Stimulated activated CD8-positive, alpha-beta memory T cell treated with anti-CD3 and anti-CD28 coated beads, Interleukin-15, amount 100 ng/mL, for 4 hours (primary cell): ENCODE data around the gene GGACT.

Experiments used
- DNase-seq, 2 donors: peaks; one replicate each; pipeline ENCODE4 v3.0.0-alpha.2; 2020; ENCODE audit warnings: low read depth in 2 of 2

Gene GGACT

DNA sequence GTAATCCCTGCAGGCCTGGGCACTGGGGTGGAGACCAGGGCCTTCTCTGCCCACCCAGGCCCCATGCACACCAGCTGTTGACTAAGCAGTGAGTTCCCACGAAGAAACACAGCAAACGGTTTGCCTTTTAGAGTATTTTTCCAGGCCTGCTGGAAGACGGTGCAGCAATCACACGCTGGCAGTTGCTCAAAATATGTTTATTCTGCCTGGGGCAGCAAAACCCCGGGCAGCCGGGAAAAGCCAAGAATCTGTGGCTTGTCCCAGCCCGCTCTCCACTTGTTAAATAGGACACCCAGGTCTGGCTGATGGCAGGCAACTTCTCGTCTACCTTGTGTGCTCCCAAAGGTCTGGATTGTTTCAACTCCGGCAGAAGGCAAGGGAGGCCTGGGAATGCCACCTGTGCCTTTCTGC lies 40.8 kb downstream of the GGACT start:
- DNase-seq, result no peak

DNA sequence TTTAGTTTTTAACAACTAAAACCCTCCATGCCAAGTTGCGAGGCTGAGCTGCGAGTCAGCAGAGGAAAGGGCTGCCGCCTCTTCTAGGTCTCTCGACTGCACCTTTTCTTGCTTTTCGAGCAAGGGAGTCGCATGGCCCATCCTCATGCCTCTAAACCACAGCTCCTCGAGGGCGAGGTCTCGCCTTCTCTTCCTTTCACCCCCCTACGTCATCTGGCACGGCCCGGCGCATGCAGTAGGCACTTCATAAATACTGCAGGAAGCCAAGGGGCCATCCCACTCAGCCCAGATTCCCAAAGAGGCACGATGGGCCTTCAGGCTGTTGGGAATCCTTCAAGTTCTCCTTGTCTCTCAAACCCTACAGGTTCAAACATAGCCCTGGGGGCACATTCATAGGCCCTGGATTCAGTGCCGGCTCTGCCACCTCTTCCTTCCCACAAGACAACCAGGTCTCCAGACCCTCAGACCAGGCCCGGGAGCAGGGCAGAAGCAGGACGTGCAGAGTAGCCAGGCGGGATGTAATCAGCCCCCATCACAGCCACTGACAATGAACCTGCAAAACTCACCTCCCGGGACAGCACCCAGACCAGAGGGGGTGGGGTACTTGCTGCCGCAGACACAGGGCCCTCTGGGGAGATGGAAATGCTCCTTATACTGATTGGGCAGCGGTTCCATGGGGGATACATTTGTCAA lies 41.7 kb downstream of the GGACT start:
- DNase-seq, result no peak

DNA sequence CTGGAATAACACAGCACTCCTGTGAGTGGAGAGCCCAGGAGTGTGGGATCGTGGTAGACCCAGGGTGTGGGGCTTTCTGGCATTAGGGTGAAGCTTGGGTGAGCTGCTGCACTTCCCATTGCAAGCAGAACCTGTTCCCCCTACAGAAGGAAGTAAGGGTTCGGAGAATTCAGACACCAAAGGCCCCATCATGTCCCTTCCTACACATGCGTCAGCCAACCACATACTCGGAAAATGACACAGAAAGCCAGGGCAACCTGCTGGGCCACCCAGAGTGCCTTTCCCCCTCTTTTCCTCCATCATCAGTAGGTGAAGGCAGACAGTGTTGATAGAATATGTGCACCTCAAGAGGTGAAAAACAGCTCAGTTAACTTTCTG lies 42.9 kb downstream of the GGACT start:
- no peak for DNase-seq

DNA sequence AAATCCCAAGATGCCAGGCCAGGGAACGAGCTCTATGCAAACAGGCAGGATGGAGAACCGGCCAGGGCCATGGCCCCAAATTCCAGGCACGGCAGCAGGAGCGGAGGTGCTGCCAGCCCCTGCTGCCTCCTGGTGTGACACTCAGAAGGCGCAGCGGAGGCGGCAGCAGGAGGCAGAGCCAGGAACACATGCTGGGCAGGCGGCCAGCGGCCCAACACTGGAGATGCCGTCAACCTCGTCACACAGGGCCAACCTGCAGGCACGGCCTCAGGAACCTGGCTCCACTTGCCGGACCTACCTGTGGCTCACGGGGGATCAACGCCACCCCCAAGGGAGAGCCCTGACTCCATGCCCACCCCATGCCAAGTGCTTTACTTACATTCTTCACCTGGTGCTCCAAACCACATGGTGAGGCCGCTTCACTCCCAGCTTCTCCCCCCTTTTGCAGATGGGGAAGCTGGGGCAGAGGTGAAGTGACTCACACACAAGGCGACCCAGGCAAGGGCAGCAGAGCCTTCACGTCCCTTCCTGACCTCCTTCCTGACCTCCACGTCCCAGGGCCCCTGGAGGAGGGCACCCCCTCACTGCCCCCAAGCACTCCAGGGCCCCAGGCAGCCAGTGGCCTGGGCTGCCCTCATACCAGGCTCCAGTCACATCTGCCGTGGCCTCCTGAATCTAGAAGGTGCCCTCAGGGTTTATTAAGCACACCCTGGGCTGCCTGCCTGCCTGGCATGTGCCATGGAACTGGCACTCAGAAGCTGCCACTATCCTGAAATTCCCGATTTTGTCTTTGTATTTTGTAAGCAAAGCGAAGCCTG lies 43.5 kb downstream of the GGACT start:
- DNase-seq, result no peak

DNA sequence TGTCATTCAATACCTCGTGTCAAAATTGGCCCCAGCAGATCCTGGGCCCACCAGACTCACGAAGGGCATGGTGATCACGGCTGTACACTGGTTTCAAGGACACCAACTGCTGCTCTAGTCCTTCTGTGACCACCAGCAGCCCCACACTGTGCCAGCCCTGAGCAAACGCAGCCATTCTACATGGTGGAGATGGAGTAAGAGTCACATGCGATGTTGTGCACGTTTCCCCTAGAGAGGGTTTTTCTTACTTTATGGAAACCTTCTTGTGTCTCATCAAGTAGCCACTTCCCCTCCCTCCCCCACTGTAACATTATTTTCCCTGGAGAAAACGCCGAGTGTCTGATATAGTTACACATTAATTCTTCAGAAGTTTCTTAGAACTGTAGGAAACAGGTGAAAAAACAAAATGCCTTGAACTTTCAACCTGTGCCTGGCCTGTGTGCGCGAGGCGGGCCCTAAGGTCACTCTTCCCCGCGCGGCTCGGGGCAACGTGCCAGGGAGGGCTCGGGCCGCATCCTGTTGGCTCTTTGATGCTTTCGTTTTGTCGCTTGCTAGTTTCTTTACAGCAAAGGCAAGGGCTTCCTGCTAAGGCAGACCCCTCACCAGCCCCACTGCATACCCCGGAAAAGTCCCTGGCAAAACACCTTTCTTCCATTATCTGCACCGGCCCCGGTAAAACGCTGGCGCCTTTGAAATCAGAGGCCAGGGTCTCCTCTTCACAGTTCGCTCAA lies 44.6 kb downstream of the GGACT start:
- DNase-seq, result no peak

DNA sequence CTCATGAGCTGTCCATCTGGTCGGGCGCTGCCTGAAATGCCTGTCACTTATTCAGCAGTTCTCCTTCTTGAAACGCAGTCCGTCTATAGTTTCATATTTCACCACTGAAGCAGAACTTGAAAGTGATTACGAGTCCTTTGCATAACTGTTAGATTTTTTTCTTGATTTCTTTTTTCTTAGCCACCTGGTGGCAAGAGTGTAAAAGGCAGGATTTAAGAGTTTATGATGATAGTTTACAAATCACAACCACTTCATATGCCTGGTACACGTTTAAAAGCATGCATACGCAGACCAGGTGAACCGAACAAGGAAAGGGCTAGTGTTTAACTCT lies 45.8 kb downstream of the GGACT start:
- DNase-seq, result no peak

DNA sequence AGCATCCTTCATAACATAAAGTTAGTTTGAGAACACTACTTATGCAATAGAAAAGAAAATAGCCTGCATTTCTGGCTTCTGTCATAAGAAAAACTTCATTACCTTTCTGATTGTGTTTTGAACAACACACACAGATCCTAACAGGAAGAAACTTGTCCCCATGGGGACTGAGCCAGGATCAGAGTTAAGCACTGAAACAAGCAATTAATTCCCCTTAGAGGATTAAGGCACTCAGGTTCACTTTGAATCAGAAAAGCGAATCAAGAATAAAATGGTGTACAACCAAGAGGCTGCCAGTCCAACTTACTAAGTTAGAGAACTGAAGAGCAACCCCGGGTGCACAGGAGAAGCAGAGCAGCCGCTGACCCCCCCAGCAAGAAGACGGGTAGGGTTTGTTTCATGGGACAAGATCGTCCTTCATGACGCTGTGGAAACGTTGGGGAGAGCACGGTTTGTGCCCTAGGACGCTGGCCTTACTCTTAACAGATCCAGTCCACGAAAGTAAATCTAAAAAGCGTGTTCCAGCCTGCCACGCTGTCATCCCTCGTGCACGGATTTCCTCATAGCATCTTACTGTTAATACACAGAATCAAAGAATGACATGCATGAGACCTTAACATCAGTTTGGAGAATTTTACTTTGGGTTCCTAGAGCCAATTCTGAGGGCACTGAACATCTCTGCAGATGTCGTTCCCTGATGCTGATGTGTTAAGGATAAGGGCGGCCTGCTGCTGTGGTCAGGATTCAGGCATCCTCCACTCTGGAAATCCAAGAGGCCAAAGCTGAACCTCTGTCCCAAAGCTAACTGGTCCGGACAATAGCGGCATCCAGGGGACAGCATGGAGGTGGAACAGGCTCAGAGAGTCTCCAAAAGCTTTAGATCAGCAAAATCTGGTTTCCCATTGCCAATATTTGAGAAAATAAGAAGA lies 46.4 kb downstream of the GGACT start:
- no peak for DNase-seq

DNA sequence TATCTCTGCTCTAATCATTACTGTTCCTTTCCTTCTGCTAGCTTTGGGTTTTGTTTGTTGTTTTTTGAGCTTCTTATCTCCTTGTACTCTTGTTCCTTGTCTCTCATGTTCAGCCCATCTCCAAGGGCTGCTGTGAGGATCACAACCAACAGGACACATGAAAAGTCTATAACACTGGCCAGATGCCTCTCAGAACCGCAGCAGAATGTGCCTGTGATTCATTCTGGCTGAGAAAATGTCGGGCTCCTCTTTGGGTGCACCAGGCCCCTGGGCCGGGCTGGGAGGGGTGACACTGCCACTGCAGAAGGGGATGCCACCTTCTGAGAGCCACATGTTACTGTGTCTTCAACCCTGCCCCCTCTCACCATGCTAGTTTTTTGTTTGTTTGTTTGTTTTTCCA lies 48.0 kb downstream of the GGACT start:
- DNase-seq, result no peak

DNA sequence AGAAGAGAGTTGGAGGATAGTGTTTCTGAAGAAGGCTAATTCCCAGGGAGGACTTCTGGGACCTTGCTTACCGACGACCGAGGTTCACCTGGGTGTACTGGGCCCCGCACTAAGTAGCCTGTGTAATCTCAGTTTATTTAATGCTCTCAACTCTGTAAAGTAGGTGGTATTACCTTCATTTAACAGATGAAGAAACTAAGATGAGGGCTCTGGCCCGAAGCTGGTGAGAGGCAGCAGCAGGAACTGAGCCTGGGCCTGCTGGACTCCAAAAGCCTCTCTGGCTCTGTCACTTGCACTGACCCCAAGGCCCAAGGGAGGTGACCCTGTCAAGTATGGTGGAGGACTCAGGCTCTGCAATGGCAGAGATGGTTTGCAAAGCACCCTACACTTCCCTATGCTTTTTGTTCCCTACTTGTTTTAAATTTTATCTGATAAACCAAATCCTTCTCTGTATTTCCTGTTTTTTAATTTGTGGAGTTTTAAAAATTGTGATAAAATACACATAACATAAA lies 50.6 kb downstream of the GGACT start:
- no peak for DNase-seq

DNA sequence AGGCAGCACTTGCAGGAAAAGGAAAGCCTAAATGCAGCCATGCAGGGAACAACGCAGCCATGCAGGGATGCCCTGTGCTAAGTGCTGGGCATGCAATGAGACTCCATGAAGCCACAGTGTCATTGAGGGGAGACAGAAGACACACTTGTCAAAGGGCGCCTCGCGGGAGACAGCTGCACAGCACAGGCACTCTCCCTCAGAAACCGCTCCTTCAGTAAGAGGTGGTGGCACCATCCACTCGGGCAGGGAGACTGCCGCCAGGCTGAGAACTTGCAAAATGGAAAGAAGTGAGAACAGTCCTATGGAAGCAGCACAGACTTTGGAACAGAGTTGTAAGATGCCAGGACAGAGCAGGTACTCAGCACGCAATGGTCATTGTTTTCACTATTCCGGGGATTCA lies 51.1 kb downstream of the GGACT start:
- DNase-seq, result no peak

DNA sequence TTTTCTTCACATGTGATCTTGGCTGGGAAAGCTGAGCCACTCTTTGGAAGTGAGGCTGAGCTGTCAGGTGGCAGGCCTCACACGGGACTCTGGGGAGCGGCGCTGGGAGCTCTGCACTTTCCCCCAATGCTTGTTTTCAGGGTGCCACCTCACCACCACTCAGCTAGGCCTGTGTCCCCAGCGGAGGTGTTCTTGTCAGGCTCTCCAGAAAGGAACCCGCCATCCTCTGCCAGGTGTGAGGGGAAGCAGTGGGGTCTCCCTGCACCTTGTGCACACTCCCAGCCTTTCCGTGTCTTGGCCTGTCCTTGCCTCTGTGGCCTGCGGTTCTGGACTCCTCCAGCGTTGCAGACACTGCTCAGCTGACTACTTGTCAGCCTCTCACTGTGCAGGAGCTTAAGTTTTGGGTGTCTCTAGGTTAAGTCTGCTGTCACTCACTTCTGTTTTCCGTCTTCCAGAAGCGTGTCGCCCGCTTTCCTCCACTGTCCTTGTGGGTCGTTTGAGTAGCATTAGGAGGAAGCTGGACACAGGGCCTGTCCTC lies 51.9 kb downstream of the GGACT start:
- no peak for DNase-seq

DNA sequence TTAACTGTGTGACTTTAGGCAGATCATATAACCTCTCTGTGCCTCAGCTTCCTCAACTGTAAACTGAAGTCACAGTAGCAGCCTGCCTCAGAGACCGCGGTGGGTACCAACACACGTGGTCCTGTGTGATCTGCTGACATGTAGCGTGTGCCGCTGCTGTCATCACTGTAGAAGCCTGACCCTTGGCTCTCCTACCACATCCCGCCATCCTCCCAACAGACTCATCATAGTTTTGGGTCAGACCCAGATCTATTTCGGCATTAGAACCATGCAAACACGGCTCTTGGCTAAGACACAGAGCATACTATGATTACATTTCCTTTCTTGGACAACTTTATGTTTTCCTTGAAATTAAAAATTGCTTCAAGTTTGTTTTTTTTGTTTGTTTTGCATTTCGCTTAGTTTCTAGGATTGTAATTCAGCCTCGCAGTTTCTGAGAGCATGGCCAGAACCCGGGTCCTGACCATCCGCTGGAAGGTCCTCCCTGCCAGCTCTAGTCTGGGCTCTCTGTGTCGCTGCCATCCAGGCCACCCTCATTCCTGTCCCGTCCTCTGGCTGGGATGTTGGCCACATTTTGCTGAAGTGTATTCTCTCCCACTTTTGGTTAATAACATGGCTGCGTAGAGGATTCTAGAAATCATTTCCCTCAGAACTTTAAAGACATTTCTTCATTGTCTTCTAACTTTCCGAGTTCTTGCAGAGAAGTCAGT lies 53.0 kb downstream of the GGACT start:
- no peak for DNase-seq

DNA sequence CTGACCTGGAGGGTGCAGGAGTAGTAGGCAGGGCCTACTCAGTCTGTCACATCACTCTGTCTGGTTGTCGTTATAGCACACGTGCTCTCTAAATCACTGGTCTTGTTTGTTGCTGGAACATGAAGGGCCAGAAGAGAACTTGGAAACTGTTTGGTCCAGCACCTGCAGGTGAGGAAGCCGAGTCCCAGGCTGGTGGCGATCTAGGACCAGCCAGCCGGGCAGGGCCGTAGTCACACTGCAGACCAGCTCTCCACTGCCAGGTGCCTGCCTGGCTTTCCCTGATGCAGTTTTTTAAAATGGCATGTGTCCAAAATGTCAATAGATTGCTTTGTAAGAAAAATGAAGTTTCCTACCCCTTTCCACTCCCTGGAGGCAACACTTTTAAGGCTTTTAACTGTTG lies 53.7 kb downstream of the GGACT start:
- no peak for DNase-seq

DNA sequence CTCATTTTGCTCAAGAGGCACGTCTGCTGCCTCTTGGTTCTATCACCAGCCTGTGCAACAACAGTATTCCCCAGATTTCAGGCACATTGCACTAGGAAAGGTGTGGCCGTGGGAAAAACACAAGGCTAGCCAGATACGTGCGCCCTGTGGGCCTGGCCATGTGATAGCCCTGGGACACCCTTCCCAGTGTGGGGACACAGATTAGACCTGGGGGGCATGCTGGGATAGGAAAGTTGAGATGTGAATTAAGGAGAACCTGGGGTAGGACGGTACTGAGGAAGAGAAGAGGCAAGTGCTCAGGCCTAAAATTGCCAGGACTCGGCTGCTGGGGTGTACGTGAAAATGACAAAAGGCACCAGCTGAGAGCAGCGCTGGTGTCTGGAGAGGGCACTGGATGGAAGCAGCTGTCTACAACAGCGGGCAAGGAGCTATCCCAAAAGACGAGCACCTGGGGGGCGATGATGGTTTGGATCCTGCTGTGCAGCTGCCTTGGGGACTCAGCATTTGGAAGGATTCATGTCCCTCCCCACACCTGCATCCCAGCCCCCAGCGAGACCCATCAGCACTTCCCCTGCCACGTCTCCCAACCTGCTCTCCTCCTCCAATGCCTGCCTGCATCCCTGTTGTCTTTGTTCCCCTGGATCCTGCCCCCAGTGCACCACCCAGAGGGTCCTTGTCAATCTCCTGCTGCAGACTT lies 54.3 kb downstream of the GGACT start:
- DNase-seq, result no peak

DNA sequence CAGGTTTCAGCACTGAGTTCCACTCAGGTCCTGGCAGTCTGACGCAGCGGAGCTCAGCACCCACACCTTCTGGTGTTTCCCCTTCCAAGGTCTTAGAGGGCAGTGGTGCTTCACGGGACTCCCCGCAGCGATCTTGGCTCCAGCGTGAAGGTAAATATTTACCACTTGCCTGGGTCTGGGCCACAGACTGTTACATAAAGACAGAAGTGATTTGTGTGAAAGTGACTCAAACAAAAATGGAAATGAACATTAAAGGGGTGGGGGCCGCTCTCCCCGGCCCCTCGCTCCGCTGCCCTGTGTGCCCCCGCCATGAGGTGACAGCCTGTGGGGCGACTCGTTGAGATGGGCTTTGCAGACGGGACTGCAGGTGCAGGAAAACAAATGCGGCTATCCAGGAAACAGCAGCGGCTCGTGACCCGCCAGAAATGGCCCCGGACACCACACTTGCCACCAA lies 55.0 kb downstream of the GGACT start:
- no peak for DNase-seq

DNA sequence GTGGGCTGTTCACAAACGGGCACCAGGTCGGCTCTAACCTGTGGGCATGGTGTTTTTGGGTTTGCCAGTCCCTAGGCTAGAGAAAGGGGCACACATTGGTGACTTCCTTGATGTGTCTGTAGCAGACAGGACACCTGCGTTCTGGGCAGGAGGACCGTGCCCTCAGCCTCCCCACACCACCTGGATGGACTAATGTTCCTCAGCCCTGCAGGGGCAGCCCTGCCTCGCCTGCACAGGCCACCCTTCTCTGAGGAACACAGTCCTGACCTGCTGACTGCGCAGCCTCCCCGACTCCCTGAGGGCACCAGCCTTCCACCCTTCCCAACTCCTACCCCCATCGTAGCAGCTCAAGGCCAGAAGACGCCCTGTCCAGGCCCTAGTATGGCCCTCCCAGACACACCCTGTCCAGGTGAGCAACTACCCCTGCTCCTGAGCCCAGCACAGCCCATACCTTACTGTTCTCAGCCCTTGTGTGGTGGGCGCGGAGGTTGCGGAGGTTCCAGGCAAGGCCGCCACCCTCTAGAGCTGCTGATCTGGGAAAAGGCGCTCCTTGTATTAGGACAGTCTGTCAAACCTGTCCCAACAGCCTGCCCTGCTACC lies 55.7 kb downstream of the GGACT start:
- no peak for DNase-seq

DNA sequence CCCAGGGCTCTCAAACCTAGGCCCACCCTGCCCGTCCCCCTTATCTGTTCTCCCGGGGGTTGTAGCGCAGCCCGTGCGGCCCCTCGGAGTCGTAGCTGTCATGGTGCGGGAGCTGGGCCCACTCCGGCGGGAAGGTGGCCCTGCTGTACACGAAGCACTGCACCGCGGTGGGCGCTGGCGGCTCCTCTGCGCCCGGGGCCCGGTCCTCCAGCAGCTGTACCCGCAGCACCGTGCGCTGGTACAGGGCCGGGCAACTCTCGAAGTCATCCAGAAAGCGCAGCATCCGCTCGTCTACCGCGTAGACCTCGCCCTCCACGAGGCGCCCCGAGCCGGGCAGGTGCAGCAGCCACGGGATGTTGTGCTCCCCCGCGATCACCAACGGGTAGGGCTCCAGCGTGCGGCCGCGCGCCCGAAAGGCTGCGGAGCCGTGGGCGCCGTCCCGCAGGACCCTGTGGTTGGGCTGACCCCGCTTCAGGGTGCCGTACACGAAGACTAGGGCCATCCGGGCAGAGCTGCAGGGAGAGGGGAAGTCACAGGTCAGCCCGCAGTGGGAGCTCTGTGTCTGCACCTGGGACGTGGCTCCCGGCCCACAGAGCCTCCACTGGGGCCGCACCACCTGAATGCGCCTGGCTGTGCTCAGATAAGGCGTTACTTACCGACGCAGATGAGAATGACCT lies 56.4 kb downstream of the GGACT start:
- DNase-seq, result no peak

DNA sequence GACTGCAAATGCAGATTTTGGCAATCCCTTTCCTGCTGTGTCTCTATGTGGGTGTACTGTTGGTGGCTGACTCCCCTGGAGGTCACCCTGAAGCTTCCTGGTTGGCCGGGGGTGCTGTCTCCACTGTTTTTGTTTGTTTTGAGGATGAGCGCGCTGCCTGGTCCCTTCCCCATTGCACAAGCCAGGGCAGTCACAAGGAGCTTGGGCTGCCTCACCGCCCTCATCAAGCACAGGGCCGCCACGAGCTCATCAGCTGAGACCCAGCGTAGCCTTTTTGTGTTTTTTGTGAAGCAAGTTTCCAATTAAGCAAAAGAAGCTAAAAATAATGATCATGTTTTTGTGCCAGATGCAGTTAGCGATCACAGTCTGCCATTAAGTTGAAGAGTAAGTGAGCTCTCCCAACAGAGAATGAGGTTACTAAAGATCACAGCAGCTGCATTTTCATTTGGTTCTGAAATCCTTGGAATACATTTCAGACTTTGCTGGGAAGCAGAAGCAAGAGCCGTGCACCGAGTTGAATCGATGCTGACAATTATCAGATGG lies 57.8 kb downstream of the GGACT start:
- DNase-seq, result no peak
